ENCODE data around the gene RELN. TPM values are rescaled to one million over a fixed set of nuclear protein-coding genes. Genes with fewer than 3 reads are reported as not detected.

Gene RELN
- polyA plus RNA-seq, 1 donor (not counting 4 experiments of a cell fraction or from before 2014, with no cell fraction given): not detected

DNA sequence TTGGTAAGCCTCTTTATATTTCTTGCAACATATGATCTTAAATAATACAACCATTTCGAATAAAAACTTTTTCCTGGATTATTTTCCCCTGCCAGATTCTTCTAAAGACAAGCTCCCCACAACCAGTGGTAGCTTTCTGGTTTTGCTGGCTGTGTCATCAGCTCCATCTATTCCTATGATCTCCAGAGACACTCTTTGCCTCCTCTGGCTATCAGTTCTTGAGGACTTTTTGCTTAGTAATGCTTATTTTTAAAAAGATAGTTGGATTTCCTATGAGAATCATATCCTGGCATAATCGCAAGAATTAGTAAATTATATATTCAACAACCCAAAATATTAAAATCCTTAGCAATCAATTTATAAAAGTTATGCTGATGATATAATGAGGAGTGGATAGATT is 439.7 kb downstream of the RELN start:
- no peak for TF ChIP-seq EZH2 (IDR thresholded peaks at IDR 0.05; ENCODE audit: low read length)
- TF ChIP-seq, protein P1, sequence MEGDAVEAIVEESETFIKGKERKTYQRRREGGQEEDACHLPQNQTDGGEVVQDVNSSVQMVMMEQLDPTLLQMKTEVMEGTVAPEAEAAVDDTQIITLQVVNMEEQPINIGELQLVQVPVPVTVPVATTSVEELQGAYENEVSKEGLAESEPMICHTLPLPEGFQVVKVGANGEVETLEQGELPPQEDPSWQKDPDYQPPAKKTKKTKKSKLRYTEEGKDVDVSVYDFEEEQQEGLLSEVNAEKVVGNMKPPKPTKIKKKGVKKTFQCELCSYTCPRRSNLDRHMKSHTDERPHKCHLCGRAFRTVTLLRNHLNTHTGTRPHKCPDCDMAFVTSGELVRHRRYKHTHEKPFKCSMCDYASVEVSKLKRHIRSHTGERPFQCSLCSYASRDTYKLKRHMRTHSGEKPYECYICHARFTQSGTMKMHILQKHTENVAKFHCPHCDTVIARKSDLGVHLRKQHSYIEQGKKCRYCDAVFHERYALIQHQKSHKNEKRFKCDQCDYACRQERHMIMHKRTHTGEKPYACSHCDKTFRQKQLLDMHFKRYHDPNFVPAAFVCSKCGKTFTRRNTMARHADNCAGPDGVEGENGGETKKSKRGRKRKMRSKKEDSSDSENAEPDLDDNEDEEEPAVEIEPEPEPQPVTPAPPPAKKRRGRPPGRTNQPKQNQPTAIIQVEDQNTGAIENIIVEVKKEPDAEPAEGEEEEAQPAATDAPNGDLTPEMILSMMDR (optimal IDR thresholded peaks at IDR 0.05 in 1 of 3, IDR thresholded peaks at IDR 0.05 in 1 of 3, conservative IDR thresholded peaks at IDR 0.05 in 1 of 3; ENCODE audit: extremely low read depth in 1 of 3, insufficient read depth in 2 of 3, low read length in 3 of 3): no peak
- H3K9me1 ChIP-seq (ENCODE audit: control insufficient read depth, extremely low read depth, insufficient read depth, low read length): no peaks in the 10 kb centered on the region
- no peaks in the 10 kb centered on the region for H3K79me2 ChIP-seq (ENCODE audit: control insufficient read depth, insufficient read depth, low read length)
- H3K4me1 ChIP-seq (ENCODE audit: control insufficient read depth, extremely low read depth, insufficient read depth, low read length): no peaks in the 10 kb centered on the region
- dilution Hi-C loops (cut with MboI; ENCODE audit: extremely low pct_ligation_motif_present, low sequenced_read_pairs): loop anchor here (25.0 kb wide), 1 partner anchor 213 kb away; no protein-coding TSS in a partner anchor
- no peak for FAIRE-seq
- no peaks in the 10 kb centered on the region for H3K9me3 ChIP-seq (ENCODE audit: control insufficient read depth, low read depth, low read length)
- no peak for DNase-seq (ENCODE audit: low read depth, low spot score)
- H3K4me3 ChIP-seq (ENCODE audit: control insufficient read depth in 2 of 3, extremely low read depth in 1 of 3, insufficient read depth in 2 of 3, low read depth in 1 of 3, low read length in 3 of 3): no peak overlapping the region
- no peaks in the 10 kb centered on the region for H3K27me3 ChIP-seq (ENCODE audit: control insufficient read depth, extremely low read depth, insufficient read depth, low read length)
- no peak overlapping the region for H3K4me2 ChIP-seq (ENCODE audit: control insufficient read depth, extremely low read depth, insufficient read depth, low read depth, low read length)
- H4K20me1 ChIP-seq (ENCODE audit: control insufficient read depth, extremely low read depth, insufficient read depth, low read length): no peaks in the 10 kb centered on the region
- H3K27ac ChIP-seq (ENCODE audit: control insufficient read depth, insufficient read depth, low read length): no peak overlapping the region
- no peak overlapping the region for H3K9ac ChIP-seq (ENCODE audit: control insufficient read depth, extremely low read depth, insufficient read depth, low read length)
- no peak overlapping the region for H2AFZ ChIP-seq (ENCODE audit: control insufficient read depth, low read length)
- H3K36me3 ChIP-seq (ENCODE audit: control insufficient read depth in 2 of 2, extremely low read depth in 1 of 2, insufficient read depth in 2 of 2, low read length in 2 of 2): no peaks in the 10 kb centered on the region

DNA sequence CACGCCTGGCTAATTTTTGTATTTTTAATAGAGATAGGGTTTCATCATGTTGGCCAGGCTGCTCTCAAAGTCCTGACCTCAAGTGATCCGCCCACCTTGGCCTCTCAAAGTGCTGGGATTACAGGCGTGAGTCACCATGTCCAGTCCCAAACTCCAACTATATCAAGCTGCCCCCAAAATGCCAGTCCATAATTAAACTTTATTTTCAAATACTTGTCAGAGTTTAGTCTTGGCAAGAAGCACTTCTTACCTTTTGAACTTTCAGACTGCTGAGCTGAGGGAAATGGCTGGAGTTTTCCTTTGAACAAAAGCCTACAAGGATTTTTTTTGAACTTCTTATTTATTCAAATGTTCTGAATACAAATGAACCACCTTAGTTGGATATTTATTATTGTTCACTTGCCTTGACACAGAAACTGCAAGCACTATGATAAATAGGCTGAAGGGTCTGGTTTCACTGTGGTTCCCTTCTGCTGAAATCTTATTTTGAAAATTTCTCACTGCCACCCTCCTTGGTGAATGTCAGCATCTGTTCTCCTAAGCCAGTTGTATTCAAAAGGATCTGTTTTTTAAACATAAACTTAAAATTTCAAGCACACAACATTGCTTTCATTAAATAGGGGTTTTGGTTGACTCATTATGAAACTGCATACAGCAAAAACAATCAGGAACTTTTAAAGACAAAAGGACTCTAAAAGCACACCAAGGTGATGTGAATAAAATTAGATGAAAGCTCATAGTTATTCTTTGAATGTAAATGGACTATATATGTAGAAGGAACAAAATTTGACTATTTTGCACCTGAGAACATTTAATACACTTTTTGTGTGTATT is 441.8 kb downstream of the RELN start:
- Histone ChIP-seq H3K4me3 (ENCODE audit: control insufficient read depth in 2 of 3, extremely low read depth in 1 of 3, insufficient read depth in 2 of 3, low read depth in 1 of 3, low read length in 3 of 3) (no peak overlapping the region), H3K4me1 (ENCODE audit: control insufficient read depth, extremely low read depth, insufficient read depth, low read length) (no peaks in the 10 kb centered on the region), H3K27me3 (ENCODE audit: control insufficient read depth, extremely low read depth, insufficient read depth, low read length) (no peaks in the 10 kb centered on the region), H3K36me3 (ENCODE audit: control insufficient read depth in 2 of 2, extremely low read depth in 1 of 2, insufficient read depth in 2 of 2, low read length in 2 of 2) (no peaks in the 10 kb centered on the region), H3K9me1 (ENCODE audit: control insufficient read depth, extremely low read depth, insufficient read depth, low read length) (no peaks in the 10 kb centered on the region), H3K79me2 (ENCODE audit: control insufficient read depth, insufficient read depth, low read length) (no peaks in the 10 kb centered on the region), H4K20me1 (ENCODE audit: control insufficient read depth, extremely low read depth, insufficient read depth, low read length) (no peaks in the 10 kb centered on the region), H3K9ac (ENCODE audit: control insufficient read depth, extremely low read depth, insufficient read depth, low read length) (no peak overlapping the region), H3K4me2 (ENCODE audit: control insufficient read depth, extremely low read depth, insufficient read depth, low read depth, low read length) (no peak overlapping the region), H3K27ac (ENCODE audit: control insufficient read depth, insufficient read depth, low read length) (no peak overlapping the region), H3K9me3 (ENCODE audit: control insufficient read depth, low read depth, low read length) (no peaks in the 10 kb centered on the region), H2AFZ (ENCODE audit: control insufficient read depth, low read length) (no peak overlapping the region)
- dilution Hi-C loops (cut with MboI; ENCODE audit: extremely low pct_ligation_motif_present, low sequenced_read_pairs): no loop called here
- no peak for FAIRE-seq
- DNase-seq (ENCODE audit: low read depth, low spot score): no peak
- no peak for TF ChIP-seq EZH2 (IDR thresholded peaks at IDR 0.05; ENCODE audit: low read length)
- TF ChIP-seq, protein P1 (optimal IDR thresholded peaks at IDR 0.05 in 1 of 3, IDR thresholded peaks at IDR 0.05 in 1 of 3, conservative IDR thresholded peaks at IDR 0.05 in 1 of 3; ENCODE audit: extremely low read depth in 1 of 3, insufficient read depth in 2 of 3, low read length in 3 of 3): no peak

All from keratinocyte (primary cell).